ENCODE data around the gene FIGNL1. TPM values are rescaled to one million over a fixed set of nuclear protein-coding genes. Genes with fewer than 3 reads are reported as not detected.

Gene FIGNL1
- total RNA-seq, 1 experiment from 2014 or later: 28.0 TPM

GRCh38 chr7:50421043-50421442 lies 29.1 kb downstream of the FIGNL1 start:
- no peak overlapping the region for H3K27ac ChIP-seq (ENCODE audit: low read length)
- DNase-seq (ENCODE audit: low read depth, low spot score) (no peak), ATAC-seq (no peak)
- no peak overlapping the region for H3K4me3 ChIP-seq (ENCODE audit: low read depth in 2 of 2, low read length in 2 of 2)
- TF ChIP-seq CTCF (IDR thresholded peaks at IDR 0.05) (no peak), REST (IDR thresholded peaks at IDR 0.05; ENCODE audit: insufficient read depth in 1 of 2, low read depth in 2 of 2, low read length in 1 of 2) (no peak), TCF7L2 (IDR thresholded peaks at IDR 0.05; ENCODE audit: low read depth, low read length) (no peak), SIN3A (IDR thresholded peaks at IDR 0.05; ENCODE audit: borderline replicate concordance, insufficient read depth, low read depth, low read length) (no peak), POLR2AphosphoS5 (IDR thresholded peaks at IDR 0.05; ENCODE audit: low read depth, low read length) (no peak)
- in situ Hi-C loops (cut with HindIII; ENCODE audit: low pct_unique_long_range_greater_than_20kb, low sequenced_read_pairs): no loop called here
- BruUV-seq (replicated peaks): no TSS peak
- H3K4me1 ChIP-seq (ENCODE audit: control insufficient read depth, insufficient read depth, low read length): no peaks in the 10 kb centered on the region
- CTCF ChIA-PET: no interaction called here
- H3K27me3 ChIP-seq (ENCODE audit: control insufficient read depth, insufficient read depth, low read length): no peaks in the 10 kb centered on the region
- H3K9me3 ChIP-seq (ENCODE audit: control insufficient read depth, insufficient read depth, low read depth, low read length): no peaks in the 10 kb centered on the region
- no peaks in the 10 kb centered on the region for H3K36me3 ChIP-seq (ENCODE audit: control insufficient read depth, insufficient read depth, low read length)
- intact Hi-C loops (cut with micrococcal nuclease; ENCODE audit: unreplicated experiment): no loop called here
- POLR2A ChIA-PET: no interaction called here

GRCh38 chr7:50418526-50419290 lies 31.4 kb downstream of the FIGNL1 start:
- no peaks in the 10 kb centered on the region for H3K4me1 ChIP-seq (ENCODE audit: control insufficient read depth, insufficient read depth, low read length)
- no TSS peak for BruUV-seq (replicated peaks)
- no peaks in the 10 kb centered on the region for H3K9me3 ChIP-seq (ENCODE audit: control insufficient read depth, insufficient read depth, low read depth, low read length)
- in situ Hi-C loops (cut with HindIII; ENCODE audit: low pct_unique_long_range_greater_than_20kb, low sequenced_read_pairs): no loop called here
- ChIA-PET CTCF (interaction anchor here (0.8 to 2.2 kb wide), 5 partner anchors 11 to 742 kb away, joined by 3 to 23 read pairs (median 5); no protein-coding TSS in a partner anchor), POLR2A (no interaction called here)
- no peak for TF ChIP-seq REST (IDR thresholded peaks at IDR 0.05; ENCODE audit: insufficient read depth in 1 of 2, low read depth in 2 of 2, low read length in 1 of 2)
- no peak for TF ChIP-seq TCF7L2 (IDR thresholded peaks at IDR 0.05; ENCODE audit: low read depth, low read length)
- TF ChIP-seq SIN3A (IDR thresholded peaks at IDR 0.05; ENCODE audit: borderline replicate concordance, insufficient read depth, low read depth, low read length): no peak
- TF ChIP-seq POLR2AphosphoS5 (IDR thresholded peaks at IDR 0.05; ENCODE audit: low read depth, low read length): no peak
- no peak for TF ChIP-seq CTCF (IDR thresholded peaks at IDR 0.05)
- H3K36me3 ChIP-seq (ENCODE audit: control insufficient read depth, insufficient read depth, low read length): no peaks in the 10 kb centered on the region
- no peak overlapping the region for H3K4me3 ChIP-seq (ENCODE audit: low read depth in 2 of 2, low read length in 2 of 2)
- no peaks in the 10 kb centered on the region for H3K27me3 ChIP-seq (ENCODE audit: control insufficient read depth, insufficient read depth, low read length)
- no peak overlapping the region for H3K27ac ChIP-seq (ENCODE audit: low read length)
- intact Hi-C loops (cut with micrococcal nuclease; ENCODE audit: unreplicated experiment): loop anchor here (2.0 kb wide), 3 partner anchors 214 to 326 kb away; partner anchors contain the start of gene ZPBP
- ATAC-seq: no peak
- no peak for DNase-seq (ENCODE audit: low read depth, low spot score)

Measured in Panc1 (cell line).